Hepatocyte (in vitro differentiated cells): ENCODE results near the gene OXLD1. TPM values are rescaled to one million over a fixed set of nuclear protein-coding genes. Genes with fewer than 3 reads are reported as not detected.

ENCODE experiments used
- DNase-seq: peaks from one replicate; pipeline ENCODE4 v3.0.0-alpha.2; 2016; ENCODE audit warnings: low spot score
- H2AFZ ChIP-seq: fragments of 200-600 bp; sonication (generic); 2 replicates; pipeline ENCODE4 v1.6.0; 2016; ENCODE audit warnings: antibody characterized with exemption, mild to moderate bottlenecking
- H3K27ac ChIP-seq: fragments of 200-600 bp; sonication (generic); 2 replicates; pipeline ENCODE4 v1.5.1; 2016; ENCODE audit warnings: mild to moderate bottlenecking
- H3K27me3 ChIP-seq: fragments of 200-600 bp; sonication (generic); 2 replicates; pipeline ENCODE4 v1.6.1; 2016
- H3K36me3 ChIP-seq: fragments of 200-600 bp; sonication (generic); replicated peaks from 2 replicates; pipeline ENCODE4 v1.5.1; 2016; ENCODE audit warnings: low read depth; ENCODE audit not compliant: insufficient read depth
- H3K4me1 ChIP-seq: fragments of 200-600 bp; sonication (generic); 2 replicates; pipeline ENCODE4 v1.5.1; 2016; ENCODE audit warnings: mild to moderate bottlenecking, moderate library complexity; ENCODE audit not compliant: insufficient read depth
- H3K4me2 ChIP-seq: fragments of 200-600 bp; sonication (generic); 2 replicates; pipeline ENCODE4 v1.6.0; 2016
- H3K4me3 ChIP-seq: fragments of 200-600 bp; sonication (generic); 2 replicates; pipeline ENCODE4 v1.5.1; 2016; ENCODE audit warnings: mild to moderate bottlenecking
- H3K79me2 ChIP-seq: fragments of 200-600 bp; sonication (generic); 2 replicates; pipeline ENCODE4 v1.6.0; 2017; ENCODE audit warnings: mild to moderate bottlenecking
- H3K9me2 ChIP-seq: fragments of 200-600 bp; sonication (generic); replicated peaks from 2 replicates; pipeline ENCODE4 v1.6.0; 2017; ENCODE audit warnings: mild to moderate bottlenecking; ENCODE audit not compliant: insufficient read depth
- H3K9me3 ChIP-seq: fragments of 200-600 bp; sonication (generic); 2 replicates; pipeline ENCODE4 v1.5.1; 2016; ENCODE audit warnings: low read depth, mild to moderate bottlenecking
- H4K20me1 ChIP-seq: fragments of 200-600 bp; sonication (generic); 2 replicates; pipeline ENCODE4 v1.6.0; 2016; ENCODE audit warnings: mild to moderate bottlenecking; ENCODE audit not compliant: insufficient read depth, poor library complexity, severe bottlenecking
- EZH2 ChIP-seq: fragments of 200-600 bp; sonication (generic); IDR thresholded peaks from 2 replicates; pipeline ENCODE4 v1.6.1; 2016; ENCODE audit warnings: antibody characterized with exemption, mild to moderate bottlenecking, borderline replicate concordance
- EZH2phosphoT487 ChIP-seq: fragments of 200-600 bp; sonication (generic); IDR thresholded peaks from one replicate; pipeline ENCODE4 v1.6.1; 2018; ENCODE audit warnings: antibody characterized with exemption, mild to moderate bottlenecking, low read depth, moderate library complexity; ENCODE audit not compliant: unreplicated experiment, severe bottlenecking
- WGBS: methylation state at CpG from one replicate; pipeline ENCODE4 v1.1.6; 2016; ENCODE audit warnings: low lambda C conversion rate; ENCODE audit errors: missing lambda C conversion rate; 5-methylcytosine and 5-hydroxymethylcytosine counted together
- polyA plus RNA-seq: library from polyadenylated mRNA; unstranded; fragments of >200 nt; fragmentation: Nextera tagmentation; extraction: Ambion mirVana; gene quantifications from 2 replicates; pipeline ENCODE4 v1.2.1, GENCODE V29; 2016
- total RNA-seq: library from RNA; depleted of rRNA; stranded (reverse); fragments of >200 nt; gene quantifications from 2 replicates; pipeline ENCODE4 v1.2.3, GENCODE V29; 2014
- TF ChIP-seq, protein P1 (sequence below): fragments of 200-600 bp; sonication (generic); IDR thresholded peaks from 2 replicates; pipeline ENCODE4 v1.5.1; 2016; ENCODE audit warnings: antibody characterized with exemption, mild to moderate bottlenecking; ENCODE audit not compliant: poor library complexity

The OXLD1 gene
- total RNA-seq = 22.3 and 37.8 TPM in 2 replicates
- 39.8 and 55.2 TPM in 2 replicates for polyA plus RNA-seq

DNA sequence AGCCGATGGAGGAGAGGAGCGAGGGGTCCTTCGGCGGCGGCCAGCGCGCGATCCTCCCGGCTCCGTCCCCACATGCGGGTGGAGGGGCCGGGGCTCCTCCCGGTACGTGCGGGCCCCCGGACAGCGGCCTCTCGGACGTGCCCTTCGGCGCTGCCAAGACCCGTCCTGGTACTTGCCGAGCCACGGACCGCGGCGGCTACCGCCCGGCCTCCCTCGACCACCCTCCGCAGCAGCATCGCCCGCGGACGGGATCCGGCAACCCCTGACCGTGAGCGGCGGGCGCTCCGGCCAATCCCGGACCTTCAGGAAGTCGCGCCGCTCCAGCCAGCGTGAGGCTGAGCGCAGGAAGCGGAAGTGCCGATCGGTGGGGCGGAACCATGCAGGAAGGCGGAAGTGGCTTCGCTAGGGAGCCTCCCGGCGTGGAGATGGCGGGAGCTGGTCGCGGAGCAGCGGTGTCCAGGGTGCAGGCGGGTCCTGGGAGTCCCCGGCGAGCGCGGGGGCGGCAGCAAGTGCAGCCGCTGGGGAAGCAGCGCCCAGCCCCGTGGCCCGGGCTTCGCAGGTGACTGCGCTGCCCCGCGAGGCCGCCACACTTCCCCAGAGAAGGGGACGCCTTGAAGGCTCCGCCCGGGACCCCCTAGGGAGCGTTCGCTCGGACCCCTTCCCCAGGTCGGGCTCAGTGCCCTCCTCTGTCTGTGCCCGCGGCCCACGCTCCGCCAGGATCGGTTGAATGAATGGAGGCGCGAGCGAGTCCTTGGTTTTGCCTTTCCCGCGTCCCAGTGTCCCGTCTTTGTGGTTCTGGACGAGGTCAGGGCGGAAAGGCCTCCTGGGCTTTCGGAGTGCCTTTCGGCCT, at the start of gene OXLD1, which contains the start of gene CCDC137:
OXLD1 (minus strand) TSS at position 264 of the 850 bp plus-strand sequence; CDS start at position 236, 28 bp downstream.
CCDC137 (plus strand) TSS at position 396 of the 850 bp plus-strand sequence; CDS start at position 426, 30 bp downstream.
- Histone ChIP-seq H2AFZ (peak within 1 kb of the TSS; percentile 85), H3K27ac (peak within 1 kb of the TSS; percentile 94), H3K36me3 (no peaks in the 10 kb centered on the region), H4K20me1 (no peaks in the 10 kb centered on the region), H3K79me2 (peaks cover 34% of the 10 kb centered on the region), H3K4me2 (peak within 1 kb of the TSS; percentile 88), H3K27me3 (no peaks in the 10 kb centered on the region), H3K9me2 (no peaks in the 10 kb centered on the region), H3K4me1 (peaks cover 15% of the 10 kb centered on the region), H3K4me3 (peak within 1 kb of the TSS; percentile 89), H3K9me3 (no peaks in the 10 kb centered on the region)
- WGBS = 2% methylated on average over 78 of the region's 96 CpGs
- peak; percentile 98 for DNase-seq
- TF ChIP-seq EZH2 = no peak
- no peak for TF ChIP-seq EZH2phosphoT487
- TF ChIP-seq, protein P1, sequence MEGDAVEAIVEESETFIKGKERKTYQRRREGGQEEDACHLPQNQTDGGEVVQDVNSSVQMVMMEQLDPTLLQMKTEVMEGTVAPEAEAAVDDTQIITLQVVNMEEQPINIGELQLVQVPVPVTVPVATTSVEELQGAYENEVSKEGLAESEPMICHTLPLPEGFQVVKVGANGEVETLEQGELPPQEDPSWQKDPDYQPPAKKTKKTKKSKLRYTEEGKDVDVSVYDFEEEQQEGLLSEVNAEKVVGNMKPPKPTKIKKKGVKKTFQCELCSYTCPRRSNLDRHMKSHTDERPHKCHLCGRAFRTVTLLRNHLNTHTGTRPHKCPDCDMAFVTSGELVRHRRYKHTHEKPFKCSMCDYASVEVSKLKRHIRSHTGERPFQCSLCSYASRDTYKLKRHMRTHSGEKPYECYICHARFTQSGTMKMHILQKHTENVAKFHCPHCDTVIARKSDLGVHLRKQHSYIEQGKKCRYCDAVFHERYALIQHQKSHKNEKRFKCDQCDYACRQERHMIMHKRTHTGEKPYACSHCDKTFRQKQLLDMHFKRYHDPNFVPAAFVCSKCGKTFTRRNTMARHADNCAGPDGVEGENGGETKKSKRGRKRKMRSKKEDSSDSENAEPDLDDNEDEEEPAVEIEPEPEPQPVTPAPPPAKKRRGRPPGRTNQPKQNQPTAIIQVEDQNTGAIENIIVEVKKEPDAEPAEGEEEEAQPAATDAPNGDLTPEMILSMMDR = no peak

DNA sequence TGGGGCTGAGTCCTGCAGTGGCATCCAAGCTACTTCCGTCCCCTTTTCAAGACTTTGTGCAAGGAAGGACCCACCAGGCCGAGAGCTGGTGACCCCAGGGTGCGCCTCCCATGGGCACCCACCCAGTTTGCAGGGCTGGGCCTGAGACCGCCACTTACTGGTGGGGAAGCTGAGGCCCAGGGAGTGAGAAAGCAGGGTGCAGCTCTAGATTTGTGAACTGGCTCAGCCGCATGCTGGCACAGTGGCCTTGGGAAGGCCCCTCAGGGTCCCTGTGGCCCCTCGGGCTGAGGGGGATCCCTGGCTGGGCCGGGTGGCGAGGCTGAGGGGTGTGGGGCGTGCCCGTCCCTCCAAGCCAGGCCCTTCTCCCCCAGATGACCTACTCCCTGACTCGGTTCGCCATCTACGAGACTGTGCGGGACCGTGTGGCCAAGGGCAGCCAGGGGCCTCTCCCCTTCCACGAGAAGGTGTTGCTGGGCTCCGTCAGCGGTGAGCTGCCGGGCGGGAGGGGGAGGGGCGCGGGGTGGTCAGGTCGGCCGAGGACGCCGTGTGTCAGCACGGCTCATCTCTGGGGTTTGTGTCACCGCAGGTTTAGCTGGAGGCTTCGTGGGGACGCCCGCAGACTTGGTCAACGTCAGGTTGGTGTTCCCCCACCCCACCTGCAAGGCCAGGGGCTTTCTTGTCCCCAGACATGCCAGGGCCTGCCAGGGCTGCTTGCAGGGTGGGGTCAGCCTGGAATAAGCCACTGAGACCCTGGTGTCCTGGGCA, 48.9 kb upstream of the OXLD1 start:
- H3K27me3 ChIP-seq = no peaks in the 10 kb centered on the region
- peaks cover 28% of the 10 kb centered on the region for H3K79me2 ChIP-seq
- H3K4me1 ChIP-seq = peaks cover 29% of the 10 kb centered on the region
- WGBS = 93% methylated on average over 16 of the region's 32 CpGs
- H4K20me1 ChIP-seq = no peaks in the 10 kb centered on the region
- H3K4me2 ChIP-seq = no peak overlapping the region
- no peak overlapping the region for H2AFZ ChIP-seq
- no peak overlapping the region for H3K4me3 ChIP-seq
- TF ChIP-seq EZH2 (no peak), EZH2phosphoT487 (no peak)
- TF ChIP-seq, protein P1 = no peak
- no peaks in the 10 kb centered on the region for H3K9me2 ChIP-seq
- H3K27ac ChIP-seq = no peak overlapping the region
- no peaks in the 10 kb centered on the region for H3K36me3 ChIP-seq
- DNase-seq = no peak
- H3K9me3 ChIP-seq = no peaks in the 10 kb centered on the region

DNA sequence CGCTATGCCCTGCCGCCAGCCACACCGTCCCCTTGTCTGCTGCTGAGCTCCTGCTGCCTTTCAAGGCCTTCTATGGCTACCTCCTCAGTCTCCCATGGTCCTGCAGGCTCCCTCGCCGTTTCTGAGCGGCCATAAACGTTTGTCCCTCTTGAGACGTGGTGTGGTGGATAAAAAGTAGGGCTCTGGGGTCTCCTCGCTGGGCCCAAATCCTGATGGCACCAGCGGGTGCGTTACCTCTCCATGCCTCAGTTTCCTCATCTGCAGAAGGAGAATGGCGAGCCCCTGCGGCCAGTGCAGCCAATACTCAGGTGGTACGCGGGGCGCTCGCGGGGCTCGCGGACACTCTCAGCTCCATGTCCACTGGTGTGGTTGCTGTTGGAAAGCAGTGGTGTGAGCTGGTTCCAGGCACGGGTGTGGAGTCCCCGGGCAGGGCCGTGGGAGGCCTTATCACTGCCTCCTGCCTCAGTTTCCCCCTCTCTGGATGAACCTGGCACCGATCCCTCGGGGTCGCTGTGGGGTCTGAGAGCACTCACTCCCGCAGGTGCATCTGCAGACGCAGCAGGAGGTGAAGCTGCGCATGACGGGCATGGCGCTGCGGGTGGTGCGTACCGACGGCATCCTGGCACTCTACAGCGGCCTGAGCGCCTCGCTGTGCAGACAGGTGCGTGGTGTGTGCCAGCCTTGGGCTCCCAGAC, 48.2 kb upstream of the OXLD1 start:
- H3K27ac ChIP-seq = no peak overlapping the region
- no peaks in the 10 kb centered on the region for H3K9me2 ChIP-seq
- H3K9me3 ChIP-seq = no peaks in the 10 kb centered on the region
- peak overlapping the region; percentile 97 for H3K4me2 ChIP-seq
- no peaks in the 10 kb centered on the region for H3K36me3 ChIP-seq
- H3K27me3 ChIP-seq = no peaks in the 10 kb centered on the region
- 97% methylated on average over 39 of the region's 39 CpGs for WGBS
- no peak overlapping the region for H2AFZ ChIP-seq
- H3K79me2 ChIP-seq = peaks cover 28% of the 10 kb centered on the region
- TF ChIP-seq EZH2 = no peak
- TF ChIP-seq EZH2phosphoT487 = no peak
- TF ChIP-seq, protein P1 = no peak
- no peak overlapping the region for H3K4me3 ChIP-seq
- no peaks in the 10 kb centered on the region for H4K20me1 ChIP-seq
- peaks cover 31% of the 10 kb centered on the region for H3K4me1 ChIP-seq
- no peak for DNase-seq
